DND-41 (cell line): Measurements from ENCODE around the gene MFSD6.

ENCODE experiments used
- EZH2 ChIP-seq: IDR thresholded peaks from 3 replicates; pipeline ENCODE4 v1.6.1; 2012; ENCODE audit warnings: borderline replicate concordance, low read depth, mild to moderate bottlenecking, moderate library complexity, low read length, inconsistent platforms; ENCODE audit not compliant: severe bottlenecking
- TF ChIP-seq, protein P1 (sequence below): IDR thresholded peaks from 2 replicates; pipeline ENCODE4 v1.5.1; 2012; ENCODE audit warnings: borderline replicate concordance, low read length, moderate library complexity, mild to moderate bottlenecking; ENCODE audit not compliant: poor library complexity, severe bottlenecking; ENCODE audit errors: extremely low read depth

- TF ChIP-seq, protein P1, sequence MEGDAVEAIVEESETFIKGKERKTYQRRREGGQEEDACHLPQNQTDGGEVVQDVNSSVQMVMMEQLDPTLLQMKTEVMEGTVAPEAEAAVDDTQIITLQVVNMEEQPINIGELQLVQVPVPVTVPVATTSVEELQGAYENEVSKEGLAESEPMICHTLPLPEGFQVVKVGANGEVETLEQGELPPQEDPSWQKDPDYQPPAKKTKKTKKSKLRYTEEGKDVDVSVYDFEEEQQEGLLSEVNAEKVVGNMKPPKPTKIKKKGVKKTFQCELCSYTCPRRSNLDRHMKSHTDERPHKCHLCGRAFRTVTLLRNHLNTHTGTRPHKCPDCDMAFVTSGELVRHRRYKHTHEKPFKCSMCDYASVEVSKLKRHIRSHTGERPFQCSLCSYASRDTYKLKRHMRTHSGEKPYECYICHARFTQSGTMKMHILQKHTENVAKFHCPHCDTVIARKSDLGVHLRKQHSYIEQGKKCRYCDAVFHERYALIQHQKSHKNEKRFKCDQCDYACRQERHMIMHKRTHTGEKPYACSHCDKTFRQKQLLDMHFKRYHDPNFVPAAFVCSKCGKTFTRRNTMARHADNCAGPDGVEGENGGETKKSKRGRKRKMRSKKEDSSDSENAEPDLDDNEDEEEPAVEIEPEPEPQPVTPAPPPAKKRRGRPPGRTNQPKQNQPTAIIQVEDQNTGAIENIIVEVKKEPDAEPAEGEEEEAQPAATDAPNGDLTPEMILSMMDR: no peak
- no peak for TF ChIP-seq EZH2
Measured at GRCh38 chr2:190478572-190479195, 70.5 kb downstream of the MFSD6 start.
